GM12878 (cell line): Measurements from ENCODE around the gene NHSL2. TPM values are rescaled to one million over a fixed set of nuclear protein-coding genes. Genes with fewer than 3 reads are reported as not detected.

Experiments
- ATAC-seq: fragments of 200-7000 bp; cut with Tn5 transposase; 3 replicates; pipeline ENCODE4 v1.9.1; 2020; ENCODE audit warnings: mild to moderate bottlenecking, moderate library complexity
- BruUV-seq: library from RNA; stranded (reverse); fragments of 400-500 nt; replicated peaks from 2 replicates; lab custom pipeline; 2021; lab: Mats Ljungman, UMichigan
- CTCF ChIA-PET: fragments of 300-600 bp; sonication (Branson Sonifier 250); formaldehyde crosslinking; extraction: SDS; loops from one replicate; lab custom pipeline; 2021; ENCODE audit warnings: inconsistent platforms; lab: Yijun Ruan, JAX
- POLR2A ChIA-PET: fragments of 350-600 bp; formaldehyde crosslinking; extraction: SDS; loops from one replicate; lab custom pipeline; 2021; ENCODE audit warnings: inconsistent platforms; lab: Charles Lee
- RAD21 ChIA-PET: fragments of 300-600 bp; sonication (Branson Sonifier 250); formaldehyde crosslinking; loops from one replicate; lab custom pipeline; 2023; ENCODE audit warnings: antibody characterized with exemption; ENCODE audit not compliant: unreplicated experiment; lab: Charles Lee
- SMC1A ChIA-PET: fragments of 300-600 bp; sonication (Branson Sonifier 250); formaldehyde crosslinking; loops from one replicate; lab custom pipeline; 2023; ENCODE audit not compliant: unreplicated experiment, uncharacterized antibody; lab: Charles Lee
- DNase-seq: peaks from one replicate; pipeline ENCODE4 v3.0.0-alpha.2; 2011; ENCODE audit warnings: low read depth, low spot score
- FAIRE-seq: peaks from 3 replicates; lab custom pipeline; 2011; peaks lifted over from hg19 to GRCh38; lab: Jason Lieb, UNC
- H2AFZ ChIP-seq: 2 replicates; pipeline ENCODE4 v1.6.0; 2011; ENCODE audit warnings: low read depth, low read length, control low read depth; ENCODE audit not compliant: control insufficient read depth
- H3K27ac ChIP-seq: 2 replicates; pipeline ENCODE4 v1.5.1; 2011; ENCODE audit warnings: control low read depth; ENCODE audit not compliant: control insufficient read depth, insufficient read depth
- H3K27me3 ChIP-seq, 2 experiments: replicated peaks in 1 of 2; 2 replicates each; pipeline versions ENCODE4 v1.6.0 to v1.6.1; 2011; ENCODE audit warnings: low read length in 1 of 2; ENCODE audit not compliant: control insufficient read depth in 2 of 2, insufficient read depth in 2 of 2
- H3K36me3 ChIP-seq, 2 experiments: 2 replicates each; pipeline ENCODE4 v1.5.1; 2011; ENCODE audit warnings: low read length in 1 of 2; ENCODE audit not compliant: control insufficient read depth in 2 of 2, insufficient read depth in 2 of 2
- H3K4me1 ChIP-seq: 2 replicates; pipeline ENCODE4 v1.6.1; 2011; ENCODE audit warnings: mild to moderate bottlenecking, low read length, moderate library complexity, mixed read lengths; ENCODE audit not compliant: control insufficient read depth, insufficient read depth
- H3K4me2 ChIP-seq: 2 replicates; pipeline ENCODE4 v1.6.0; 2011; ENCODE audit warnings: control low read depth; ENCODE audit not compliant: control insufficient read depth, insufficient read depth
- H3K4me3 ChIP-seq: fragments of 200-600 bp; sonication (generic); 2 replicates; pipeline ENCODE4 v1.5.1; 2016
- H3K79me2 ChIP-seq: 2 replicates; pipeline ENCODE4 v1.6.0; 2011; ENCODE audit warnings: low read length; ENCODE audit not compliant: control insufficient read depth, insufficient read depth
- H3K9ac ChIP-seq: 2 replicates; pipeline ENCODE4 v1.8.0; 2011; ENCODE audit warnings: low read length, control low read depth, mixed read lengths; ENCODE audit not compliant: control insufficient read depth, insufficient read depth
- H3K9me3 ChIP-seq: replicated peaks from 3 replicates; pipeline ENCODE4 v1.5.1; 2011; ENCODE audit warnings: mild to moderate bottlenecking, low read length; ENCODE audit not compliant: control insufficient read depth, insufficient read depth
- H4K20me1 ChIP-seq: 2 replicates; pipeline ENCODE4 v1.6.0; 2011; ENCODE audit not compliant: control insufficient read depth, insufficient read depth
- ATF3 ChIP-seq: IDR thresholded peaks from 2 replicates; pipeline ENCODE4 v1.6.1; 2011; ENCODE audit warnings: low read depth, mild to moderate bottlenecking, low read length, moderate library complexity, borderline replicate concordance; ENCODE audit errors: extremely low read depth
- ESRRA ChIP-seq: IDR thresholded peaks from 2 replicates; pipeline ENCODE4 v1.6.1; 2012; ENCODE audit warnings: mild to moderate bottlenecking, low read length, improper control_type of control experiment
- IRF3 ChIP-seq: fragments of 450-650 bp; IDR thresholded peaks from 2 replicates; pipeline ENCODE4 v1.6.1; 2014; ENCODE audit warnings: mild to moderate bottlenecking
- JUND ChIP-seq: IDR thresholded peaks from 2 replicates; pipeline ENCODE4 v1.6.1; 2012; ENCODE audit warnings: low read depth, mild to moderate bottlenecking, low read length, improper control_type of control experiment, moderate library complexity
- MTA2 ChIP-seq: fragments of 450-650 bp; IDR thresholded peaks from 2 replicates; pipeline ENCODE4 v1.6.1; 2016; ENCODE audit warnings: low read depth, mild to moderate bottlenecking, moderate library complexity
- NFYA ChIP-seq: IDR thresholded peaks from 2 replicates; pipeline ENCODE4 v1.6.1; 2011; ENCODE audit warnings: low read depth, mild to moderate bottlenecking, low read length, improper control_type of control experiment, borderline replicate concordance
- NRF1 ChIP-seq: conservative IDR thresholded peaks from 2 replicates; pipeline ENCODE4 v1.6.1; 2011; ENCODE audit warnings: mild to moderate bottlenecking, low read depth, low read length, improper control_type of control experiment
- RAD21 ChIP-seq: IDR thresholded peaks from 2 replicates; pipeline ENCODE4 v1.6.1; 2011; ENCODE audit warnings: mild to moderate bottlenecking, low read depth, low read length, moderate library complexity; ENCODE audit not compliant: insufficient read depth
- RBBP5 ChIP-seq: fragments of 200-600 bp; sonication (generic); conservative IDR thresholded peaks from 2 replicates; pipeline ENCODE4 v1.6.1; 2016
- RCOR1 ChIP-seq: conservative IDR thresholded peaks from 2 replicates; pipeline ENCODE4 v1.6.1; 2012; ENCODE audit warnings: low read depth, low read length, improper control_type of control experiment
- SMC3 ChIP-seq: IDR thresholded peaks from 2 replicates; pipeline ENCODE4 v1.6.1; 2011; ENCODE audit warnings: low read length, improper control_type of control experiment, borderline replicate concordance
- SREBF1 ChIP-seq: IDR thresholded peaks from 2 replicates; pipeline ENCODE4 v1.6.1; 2012; ENCODE audit warnings: mild to moderate bottlenecking, low read length
- TCF12 ChIP-seq: IDR thresholded peaks from 2 replicates; pipeline ENCODE4 v1.6.1; 2011; ENCODE audit warnings: low read depth, mild to moderate bottlenecking, low read length
- YBX1 ChIP-seq: fragments of 450-650 bp; IDR thresholded peaks from 2 replicates; pipeline ENCODE4 v1.6.1; 2016; ENCODE audit warnings: antibody characterized with exemption
- ZNF217 ChIP-seq: fragments of 450-650 bp; IDR thresholded peaks from 2 replicates; pipeline ENCODE4 v1.6.1; 2017; ENCODE audit warnings: antibody characterized with exemption, mild to moderate bottlenecking
- WGBS: methylation state at CpG from one replicate; pipeline ENCODE4 v1.1.6; 2016; ENCODE audit warnings: low lambda C conversion rate; ENCODE audit not compliant: insufficient replicate concordance, insufficient coverage; ENCODE audit errors: missing lambda C conversion rate; 5-methylcytosine and 5-hydroxymethylcytosine counted together
- in situ Hi-C: fragments of 300-500 bp; cut with MboI; formaldehyde crosslinking; loops from 9 replicates; pipeline ENCODE4 v1.14.3; 2018; ENCODE audit warnings: mixed read lengths
- intact Hi-C: fragments of 100-400 bp; cut with micrococcal nuclease; formaldehyde crosslinking; loops from one replicate; pipeline ENCODE4 v1.14.2; 2022; ENCODE audit not compliant: unreplicated experiment
- polyA plus RNA-seq, 11 experiments: library from polyadenylated mRNA; depleted of rRNA in 4 of 11; unstranded in 6 of 11; stranded (reverse) in 5 of 11; fragments of >200 nt; fragmentation: Nextera tagmentation in 4 of 11; fragmentation: Illumina TruSeq in 1 of 11; extraction: Ambion mirVana in 4 of 11; extraction: Trizol in 1 of 11; gene quantifications; 1 replicate in 1 of 11; 2 replicates in 10 of 11; pipeline versions ENCODE4 v1.2.1 to v1.2.3, GENCODE V29; 2011 to 2016; ENCODE audit warnings: inconsistent platforms in 2 of 11, missing spikeins in 2 of 11, low read depth in 1 of 11
- total RNA-seq, 4 experiments: library from RNA; depleted of rRNA in 3 of 4; stranded (reverse); fragments of >200 nt in 3 of 4; fragmentation: Illumina TruSeq in 1 of 4; extraction: Trizol in 1 of 4; gene quantifications; 2 replicates each; pipeline versions ENCODE4 v1.2.1 to v1.2.3, GENCODE V29; 2013 to 2021

NHSL2 gene
- total and polyA plus RNA-seq, 10 of the 15 experiments (the other 5 are each of a cell fraction or from before 2014, with no cell fraction given), result 0.05 to 0.53 (median 0.07) TPM; not detected in 2

DNA sequence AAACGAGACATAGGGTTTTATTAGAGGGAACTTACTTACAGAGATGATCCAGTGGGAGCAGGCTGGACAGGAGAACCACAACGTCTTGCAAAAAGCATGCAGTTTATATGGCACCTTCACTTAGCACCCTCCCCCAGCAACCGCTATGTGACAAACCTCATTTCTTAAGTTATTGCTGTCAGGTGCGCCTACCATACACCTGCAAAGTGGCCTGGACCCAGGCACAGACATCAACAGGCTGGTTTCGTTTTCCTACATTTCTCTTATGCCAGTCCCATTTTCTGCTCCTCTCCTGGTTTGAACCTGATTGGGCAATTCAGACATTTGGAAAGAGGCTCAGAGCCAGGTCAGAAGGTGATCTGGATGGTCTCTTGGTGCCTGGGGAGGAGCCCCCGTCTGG, 202.8 kb downstream of the NHSL2 start:
- ATAC-seq, result no peak
- CTCF ChIA-PET, result no interaction called here
- Histone ChIP-seq H4K20me1 (no peaks in the 10 kb centered on the region), H3K36me3 (no peaks in the 10 kb centered on the region), H3K4me3 (no peak overlapping the region), H3K27ac (no peak overlapping the region), H3K27me3 (peaks cover 0 to 3% of the 10 kb centered on the region in 2 experiments; a peak in 2 of 4 replicates), H3K4me1 (no peaks in the 10 kb centered on the region), H3K79me2 (no peaks in the 10 kb centered on the region), H3K9me3 (no peaks in the 10 kb centered on the region), H3K4me2 (no peak overlapping the region), H2AFZ (no peak overlapping the region), H3K9ac (no peak overlapping the region)
- POLR2A ChIA-PET, result no interaction called here
- intact Hi-C loops, result no loop called here
- SMC1A ChIA-PET, result no interaction called here
- RAD21 ChIA-PET, result no interaction called here
- no TSS peak for BruUV-seq
- TF ChIP-seq RCOR1 (no peak), SMC3 (no peak), ZNF217 (no peak), IRF3 (no peak), ATF3 (no peak), TCF12 (no peak)
- FAIRE-seq, result no peak
- in situ Hi-C loops, result no loop called here
- 44% methylated on average over 6 of the region's 6 CpGs for WGBS
- no peak for DNase-seq

- Histone ChIP-seq H2AFZ (no peak overlapping the region), H3K4me3 (no peak overlapping the region), H3K9ac (no peak overlapping the region), H3K4me2 (no peak overlapping the region), H4K20me1 (no peaks in the 10 kb centered on the region), H3K27ac (no peak overlapping the region), H3K79me2 (no peaks in the 10 kb centered on the region)
- WGBS, result 37% methylated on average over 6 of the region's 6 CpGs
- ChIA-PET CTCF (interaction anchor here (1.2 kb wide), 1 partner anchor 13 kb away, joined by 3 read pairs; no protein-coding TSS in a partner anchor), RAD21 (no interaction called here)
- TF ChIP-seq JUND (no peak), RBBP5 (no peak), SREBF1 (no peak), NRF1 (no peak), YBX1 (no peak), RAD21 (no peak), ESRRA (no peak), NFYA (no peak), RCOR1 (no peak), MTA2 (no peak)
- TF ChIP-seq, all 136 proteins: peak for 0
- BruUV-seq, result no TSS peak
- FAIRE-seq (no peak), ATAC-seq (no peak), DNase-seq (no peak)
- no peaks in the 10 kb centered on the region for H3K4me1 ChIP-seq
- no peaks in the 10 kb centered on the region for H3K9me3 ChIP-seq
- in situ Hi-C loops (no loop called here), intact Hi-C loops (no loop called here)
- SMC1A ChIA-PET, result interaction anchor here (1.1 kb wide), 1 partner anchor 11 kb away, joined by 3 read pairs; no protein-coding TSS in a partner anchor
- H3K36me3 ChIP-seq, result no peaks in the 10 kb centered on the region
- POLR2A ChIA-PET, result no interaction called here
- H3K27me3 ChIP-seq, result peaks cover 0 to 3% of the 10 kb centered on the region in 2 experiments; a peak in 2 of 4 replicates
These were observed 203.7 kb downstream of the NHSL2 start for GRCh38 chrX:72114306-72114705.
